ENCODE results near the gene AIG1.

AIG1 gene

DNA sequence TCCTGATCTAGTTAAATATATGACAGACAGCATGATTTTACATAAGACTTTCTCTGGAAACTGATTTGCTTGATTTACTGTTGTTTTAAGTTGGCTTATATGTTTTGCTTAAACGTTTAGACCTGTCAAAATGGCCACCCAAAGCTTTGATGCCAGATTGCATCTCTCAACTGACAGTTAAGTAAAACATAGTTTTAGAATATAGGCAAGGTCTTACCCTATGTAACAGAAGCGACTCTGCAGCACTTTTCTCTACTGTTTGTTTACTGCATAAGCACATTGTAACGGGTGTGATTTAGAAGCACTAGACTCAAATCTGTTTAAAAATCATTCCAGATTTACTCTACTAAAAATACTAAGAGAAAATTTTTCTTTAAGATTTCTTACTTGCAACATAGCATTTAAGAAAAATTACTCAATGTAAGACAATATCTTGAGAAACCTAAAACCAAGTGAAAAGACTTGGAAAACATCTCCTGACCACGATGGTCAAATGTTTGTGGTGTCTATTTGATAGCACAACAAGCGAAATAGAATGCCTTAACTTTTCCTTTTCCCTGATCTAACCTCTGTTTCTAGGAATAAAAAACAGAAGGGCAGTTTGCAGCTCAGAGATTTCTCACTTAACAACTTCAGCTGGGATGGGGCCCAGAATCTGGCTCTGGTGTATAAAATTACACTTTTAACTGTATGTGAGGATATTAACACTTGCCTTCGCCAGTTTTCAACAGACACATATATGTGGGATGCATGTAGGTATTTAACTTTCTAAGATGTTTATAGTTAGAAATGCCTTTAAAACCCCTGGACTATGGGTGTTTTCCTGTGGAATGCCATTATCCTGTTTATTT lies 47.4 kb downstream of the AIG1 start:
- no peaks in the 10 kb centered on the region for H3K27me3 ChIP-seq (replicated peaks; ENCODE audit: control insufficient read depth, insufficient read depth, low read length)
- H3K36me3 ChIP-seq (ENCODE audit: control insufficient read depth, insufficient read depth, low read length) = no peaks in the 10 kb centered on the region
- DNase-seq (ENCODE audit: extremely low read depth, insufficient read length) = no peak
- H3K4me3 ChIP-seq (replicated peaks; ENCODE audit: low read depth, low read length) = no peak overlapping the region
- TF ChIP-seq, protein P1, sequence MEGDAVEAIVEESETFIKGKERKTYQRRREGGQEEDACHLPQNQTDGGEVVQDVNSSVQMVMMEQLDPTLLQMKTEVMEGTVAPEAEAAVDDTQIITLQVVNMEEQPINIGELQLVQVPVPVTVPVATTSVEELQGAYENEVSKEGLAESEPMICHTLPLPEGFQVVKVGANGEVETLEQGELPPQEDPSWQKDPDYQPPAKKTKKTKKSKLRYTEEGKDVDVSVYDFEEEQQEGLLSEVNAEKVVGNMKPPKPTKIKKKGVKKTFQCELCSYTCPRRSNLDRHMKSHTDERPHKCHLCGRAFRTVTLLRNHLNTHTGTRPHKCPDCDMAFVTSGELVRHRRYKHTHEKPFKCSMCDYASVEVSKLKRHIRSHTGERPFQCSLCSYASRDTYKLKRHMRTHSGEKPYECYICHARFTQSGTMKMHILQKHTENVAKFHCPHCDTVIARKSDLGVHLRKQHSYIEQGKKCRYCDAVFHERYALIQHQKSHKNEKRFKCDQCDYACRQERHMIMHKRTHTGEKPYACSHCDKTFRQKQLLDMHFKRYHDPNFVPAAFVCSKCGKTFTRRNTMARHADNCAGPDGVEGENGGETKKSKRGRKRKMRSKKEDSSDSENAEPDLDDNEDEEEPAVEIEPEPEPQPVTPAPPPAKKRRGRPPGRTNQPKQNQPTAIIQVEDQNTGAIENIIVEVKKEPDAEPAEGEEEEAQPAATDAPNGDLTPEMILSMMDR (IDR thresholded peaks at IDR 0.05; ENCODE audit: insufficient read depth, low read length, poor library complexity, severe bottlenecking) = no peak

DNA sequence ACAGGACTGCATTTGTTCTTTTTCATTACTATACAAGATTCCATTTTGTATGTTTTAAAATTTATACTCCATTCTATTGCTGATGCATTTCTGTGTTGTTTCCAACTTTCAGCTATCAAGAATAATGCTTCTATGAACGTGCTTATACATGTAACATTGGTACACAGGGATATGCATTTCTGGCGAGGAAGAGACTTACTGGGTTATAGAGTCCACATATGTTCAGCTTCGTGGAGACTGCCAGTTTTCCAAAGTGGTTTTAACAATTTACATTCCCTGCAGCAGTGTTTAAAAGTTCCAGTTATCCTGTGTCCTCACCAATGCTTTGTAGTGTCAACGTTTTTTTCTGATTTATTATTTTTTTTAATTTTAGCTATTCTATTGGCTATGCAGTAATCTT lies 48.5 kb downstream of the AIG1 start:
- no peak for DNase-seq (ENCODE audit: extremely low read depth, insufficient read length)
- Histone ChIP-seq H3K27me3 (replicated peaks; ENCODE audit: control insufficient read depth, insufficient read depth, low read length) (no peaks in the 10 kb centered on the region), H3K4me3 (replicated peaks; ENCODE audit: low read depth, low read length) (no peak overlapping the region), H3K36me3 (ENCODE audit: control insufficient read depth, insufficient read depth, low read length) (no peaks in the 10 kb centered on the region)
- TF ChIP-seq, protein P1 (IDR thresholded peaks at IDR 0.05; ENCODE audit: insufficient read depth, low read length, poor library complexity, severe bottlenecking) = no peak

DNA sequence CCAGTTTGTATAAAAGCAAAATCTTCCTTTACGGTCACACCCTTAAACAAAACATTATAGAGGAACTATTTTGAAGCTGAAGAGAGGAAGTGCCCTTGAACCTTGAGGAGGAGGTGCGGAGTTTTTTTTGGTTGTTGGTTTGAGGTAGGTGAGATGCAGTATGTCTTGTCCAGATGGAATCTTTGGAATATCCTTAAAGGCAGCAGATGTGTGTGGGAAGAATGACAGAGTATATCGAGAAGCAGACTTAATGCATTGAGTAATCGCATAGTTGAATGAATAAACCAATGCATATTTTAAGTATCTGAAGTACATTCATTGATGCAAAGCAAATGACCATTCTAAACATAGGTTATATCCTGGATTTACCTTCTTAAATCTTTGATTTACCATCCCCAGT lies 49.9 kb downstream of the AIG1 start:
- Histone ChIP-seq H3K4me3 (replicated peaks; ENCODE audit: low read depth, low read length) (no peak overlapping the region), H3K36me3 (ENCODE audit: control insufficient read depth, insufficient read depth, low read length) (no peaks in the 10 kb centered on the region), H3K27me3 (replicated peaks; ENCODE audit: control insufficient read depth, insufficient read depth, low read length) (no peaks in the 10 kb centered on the region)
- DNase-seq (ENCODE audit: extremely low read depth, insufficient read length) = no peak
- TF ChIP-seq, protein P1 (IDR thresholded peaks at IDR 0.05; ENCODE audit: insufficient read depth, low read length, poor library complexity, severe bottlenecking) = no peak

DNA sequence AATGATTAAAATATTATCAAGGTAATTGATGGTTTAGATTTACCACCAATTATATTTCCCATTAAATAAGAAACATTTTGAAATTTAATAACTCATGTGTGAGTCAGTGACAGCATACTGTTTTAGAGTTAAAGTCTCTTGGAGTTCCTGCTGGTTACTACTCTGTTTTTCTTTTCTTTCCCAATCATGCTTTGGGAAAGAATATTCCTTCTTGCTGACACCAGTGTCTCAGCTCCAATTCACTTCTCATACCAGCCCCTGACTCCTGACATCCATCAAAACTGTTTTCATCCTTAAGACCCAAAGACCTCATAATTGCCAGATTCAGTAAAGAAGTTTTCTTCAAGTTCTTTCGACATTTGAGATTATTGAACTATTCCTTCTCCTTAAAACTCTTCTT lies 50.3 kb downstream of the AIG1 start:
- DNase-seq (ENCODE audit: extremely low read depth, insufficient read length) = no peak
- TF ChIP-seq, protein P1 (IDR thresholded peaks at IDR 0.05; ENCODE audit: insufficient read depth, low read length, poor library complexity, severe bottlenecking) = no peak
- Histone ChIP-seq H3K27me3 (replicated peaks; ENCODE audit: control insufficient read depth, insufficient read depth, low read length) (no peaks in the 10 kb centered on the region), H3K36me3 (ENCODE audit: control insufficient read depth, insufficient read depth, low read length) (no peaks in the 10 kb centered on the region), H3K4me3 (replicated peaks; ENCODE audit: low read depth, low read length) (no peak overlapping the region)

DNA sequence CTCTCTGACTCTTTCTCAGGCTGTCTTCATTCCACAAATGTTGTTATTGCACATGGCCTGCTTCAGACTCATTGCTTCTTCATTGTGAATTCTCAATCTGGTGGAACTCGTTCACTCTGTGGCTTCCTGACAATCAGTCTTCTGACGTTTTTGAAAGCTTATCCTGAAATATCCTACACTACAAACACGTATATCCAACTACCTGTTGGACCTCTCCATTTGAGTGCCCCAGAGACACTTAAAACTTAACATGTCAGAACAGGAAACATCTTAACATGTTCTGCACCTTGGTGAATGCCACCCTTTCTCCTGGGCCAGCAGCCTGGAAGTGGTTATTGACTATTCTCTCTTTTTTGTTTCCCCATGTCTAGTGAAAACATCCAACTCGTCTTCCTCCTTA lies 50.8 kb downstream of the AIG1 start:
- TF ChIP-seq, protein P1 (IDR thresholded peaks at IDR 0.05; ENCODE audit: insufficient read depth, low read length, poor library complexity, severe bottlenecking) = no peak
- no peak for DNase-seq (ENCODE audit: extremely low read depth, insufficient read length)
- Histone ChIP-seq H3K4me3 (replicated peaks; ENCODE audit: low read depth, low read length) (no peak overlapping the region), H3K27me3 (replicated peaks; ENCODE audit: control insufficient read depth, insufficient read depth, low read length) (no peaks in the 10 kb centered on the region), H3K36me3 (ENCODE audit: control insufficient read depth, insufficient read depth, low read length) (no peaks in the 10 kb centered on the region)
